HFFc6 (cell line): ENCODE measurements around the gene OTUD6A. TPM values are rescaled to one million over a fixed set of nuclear protein-coding genes. Genes with fewer than 3 reads are reported as not detected.
A peak's percentile ranks its signal among the peaks of the same experiment; 100 is the strongest.

Experiments used
- DNase-seq: peaks from one replicate; pipeline ENCODE4 v3.0.0-alpha.2; 2018
- H3K27ac Mint-ChIP-seq: 2 replicates; pipeline ENCODE4 v1.8.0; 2020; ENCODE audit warnings: mild to moderate bottlenecking, mixed read lengths
- H3K27me3 Mint-ChIP-seq: 2 replicates; pipeline ENCODE4 v1.8.0; 2021; ENCODE audit warnings: mild to moderate bottlenecking, moderate library complexity, mixed read lengths; ENCODE audit not compliant: insufficient read depth
- H3K36me3 Mint-ChIP-seq: 2 replicates; pipeline ENCODE4 v1.8.0; 2021; ENCODE audit warnings: low read depth, mixed read lengths
- H3K4me1 Mint-ChIP-seq: 2 replicates; pipeline ENCODE4 v1.8.0; 2020; ENCODE audit warnings: low read depth, mixed read lengths
- H3K4me3 Mint-ChIP-seq: 2 replicates; pipeline ENCODE4 v1.8.0; 2020; ENCODE audit warnings: mild to moderate bottlenecking, moderate library complexity, mixed read lengths
- H3K9me3 Mint-ChIP-seq: 2 replicates; pipeline ENCODE4 v1.8.0; 2020; ENCODE audit warnings: mild to moderate bottlenecking, mixed read lengths
- CTCF ChIP-seq: fragments of 200-600 bp; sonication (generic); IDR thresholded peaks from 2 replicates; pipeline ENCODE4 v1.5.0; 2021; ENCODE audit warnings: antibody characterized with exemption, mild to moderate bottlenecking
- total RNA-seq, 6 experiments: library from RNA; stranded (reverse); fragmentation: NEBNext Ultra II Directional; extraction: Animal tissue kit (Norgen Biotek cat#: 25700); gene quantifications; 2 replicates in 1 of 6; 3 replicates in 5 of 6; pipeline ENCODE4 v1.2.3, GENCODE V29; 2021

Gene OTUD6A
- total RNA-seq, 6 experiments from 2014 or later = not detected

- Mint-ChIP-seq H3K27ac (no peak overlapping the region), H3K27me3 (peaks cover 2% of the 10 kb centered on the region; the same call in 1 of the 2 replicates), H3K36me3 (no peaks in the 10 kb centered on the region), H3K4me1 (peaks cover 10% of the 10 kb centered on the region), H3K4me3 (no peak overlapping the region), H3K9me3 (no peaks in the 10 kb centered on the region)
- DNase-seq = peak; percentile 7
- no peak for TF ChIP-seq CTCF
These were observed 22.5 kb upstream of the OTUD6A start for GRCh38 chrX:70039758-70040157.

DNA sequence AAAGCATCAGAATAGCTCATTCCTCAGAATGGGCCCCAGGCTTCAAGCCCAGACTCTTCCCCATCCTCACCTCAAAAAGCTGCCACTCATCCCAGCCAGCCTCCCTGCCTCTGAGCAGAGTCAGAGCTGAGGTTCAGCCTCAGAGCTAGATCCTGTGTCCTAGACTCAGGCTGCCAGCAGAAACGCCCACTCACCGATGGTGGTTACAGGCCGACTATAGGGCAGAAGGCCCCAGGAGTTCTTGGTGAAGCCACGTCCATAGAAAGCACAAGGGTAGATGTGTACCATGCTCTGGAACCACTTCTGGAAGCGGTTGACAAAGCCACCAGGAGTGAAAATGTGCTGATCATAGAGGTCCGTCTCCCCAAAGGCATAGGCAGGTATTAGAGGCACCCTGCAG lies 20.3 kb upstream of the OTUD6A start:
- Mint-ChIP-seq H3K4me3 (no peak overlapping the region), H3K36me3 (no peaks in the 10 kb centered on the region), H3K4me1 (peaks cover 19% of the 10 kb centered on the region), H3K27ac (no peak overlapping the region), H3K9me3 (no peaks in the 10 kb centered on the region), H3K27me3 (peaks cover 2% of the 10 kb centered on the region; the same call in 1 of the 2 replicates)
- DNase-seq = no peak
- TF ChIP-seq CTCF = no peak

- Mint-ChIP-seq H3K36me3 (no peaks in the 10 kb centered on the region), H3K27ac (peak overlapping the region; percentile 75), H3K27me3 (peaks cover 2% of the 10 kb centered on the region; the same call in 1 of the 2 replicates), H3K9me3 (no peaks in the 10 kb centered on the region), H3K4me3 (no peak overlapping the region), H3K4me1 (peaks cover 24% of the 10 kb centered on the region)
- no peak for TF ChIP-seq CTCF
- peak; percentile 8 for DNase-seq
These were observed 19.6 kb upstream of the OTUD6A start for GRCh38 chrX:70042399-70043371.

GRCh38 chrX:70043685-70044084 lies 18.6 kb upstream of the OTUD6A start:
- Mint-ChIP-seq H3K4me3 (no peak overlapping the region), H3K9me3 (no peaks in the 10 kb centered on the region), H3K4me1 (peaks cover 24% of the 10 kb centered on the region), H3K36me3 (no peaks in the 10 kb centered on the region), H3K27ac (no peak overlapping the region), H3K27me3 (0 out of 2 replicates have a peak, but pooled peaks cover 2% of the 10 kb centered on the region)
- DNase-seq = no peak
- TF ChIP-seq CTCF = no peak

GRCh38 chrX:70044541-70045245 lies 17.6 kb upstream of the OTUD6A start:
- Mint-ChIP-seq H3K27ac (peak overlapping the region; percentile 30; the same call in 1 of the 2 replicates), H3K4me3 (no peak overlapping the region), H3K4me1 (peaks cover 24% of the 10 kb centered on the region), H3K36me3 (no peaks in the 10 kb centered on the region), H3K27me3 (0 out of 2 replicates have a peak, but pooled peaks cover 2% of the 10 kb centered on the region), H3K9me3 (no peaks in the 10 kb centered on the region)
- no peak for TF ChIP-seq CTCF
- peak; percentile 11 for DNase-seq
